ENCODE results near the gene PPP1R1A.
A peak's percentile ranks its signal among the peaks of the same experiment; 100 is the strongest.

- TF ChIP-seq CTCF (IDR thresholded peaks at IDR 0.05; ENCODE audit: poor library complexity), result peak; percentile 27
- TF ChIP-seq EZH2 (IDR thresholded peaks at IDR 0.05; ENCODE audit: borderline replicate concordance), result no peak
- TF ChIP-seq EZH2phosphoT487 (IDR thresholded peaks at IDR 0.05; ENCODE audit: low read depth, severe bottlenecking, unreplicated experiment), result no peak
These were observed 17.0 kb downstream of the PPP1R1A start for GRCh38 chr12:54571193-54572188.

Data from hepatocyte (in vitro differentiated cells).